8988T (cell line): Measurements from ENCODE around the gene CHMP4B.

Experiments
- DNase-seq: peaks from one replicate; pipeline ENCODE4 v3.0.0; 2011

CHMP4B gene

GRCh38 chr20:33866398-33867100 lies 55.4 kb downstream of the CHMP4B start:
- DNase-seq = no peak

- DNase-seq = no peak
Measured at GRCh38 chr20:33868042-33868441, 56.9 kb downstream of the CHMP4B start.

- no peak for DNase-seq
Measured at GRCh38 chr20:33868595-33868994, 57.4 kb downstream of the CHMP4B start.

GRCh38 chr20:33869283-33869682 lies 58.1 kb downstream of the CHMP4B start:
- DNase-seq = no peak

GRCh38 chr20:33871362-33871761 lies 60.2 kb downstream of the CHMP4B start:
- DNase-seq = no peak

- no peak for DNase-seq
Measured at GRCh38 chr20:33874129-33874528, 63.0 kb downstream of the CHMP4B start.

GRCh38 chr20:33875055-33875454 lies 63.9 kb downstream of the CHMP4B start:
- no peak for DNase-seq

GRCh38 chr20:33875534-33876026 lies 64.4 kb downstream of the CHMP4B start:
- DNase-seq = no peak

- no peak for DNase-seq
Measured at GRCh38 chr20:33878583-33878982, 67.4 kb downstream of the CHMP4B start.

- no peak for DNase-seq
Measured at GRCh38 chr20:33880396-33880795, 69.2 kb downstream of the CHMP4B start.

- no peak for DNase-seq
Measured at GRCh38 chr20:33881989-33882388, 70.8 kb downstream of the CHMP4B start.

GRCh38 chr20:33882481-33882880 lies 71.3 kb downstream of the CHMP4B start:
- DNase-seq = no peak

GRCh38 chr20:33883164-33883563 lies 72.0 kb downstream of the CHMP4B start:
- no peak for DNase-seq

GRCh38 chr20:33884633-33885032 lies 73.5 kb downstream of the CHMP4B start:
- DNase-seq = no peak

GRCh38 chr20:33889312-33889711 lies 78.2 kb downstream of the CHMP4B start:
- no peak for DNase-seq

GRCh38 chr20:33890557-33890956 lies 79.4 kb downstream of the CHMP4B start:
- DNase-seq = no peak

GRCh38 chr20:33893314-33893713 lies 82.2 kb downstream of the CHMP4B start:
- peak; percentile 48 for DNase-seq

GRCh38 chr20:33894798-33895197 lies 83.7 kb downstream of the CHMP4B start:
- no peak for DNase-seq

- no peak for DNase-seq
Measured at GRCh38 chr20:33896509-33896908, 85.4 kb downstream of the CHMP4B start.

- no peak for DNase-seq
Measured at GRCh38 chr20:33897313-33897912, 86.3 kb downstream of the CHMP4B start.

GRCh38 chr20:33899106-33899505 lies 88.0 kb downstream of the CHMP4B start:
- DNase-seq = no peak

- DNase-seq = no peak
Measured at GRCh38 chr20:33900521-33901131, 89.5 kb downstream of the CHMP4B start.

GRCh38 chr20:33901132-33901523 lies 90.0 kb downstream of the CHMP4B start:
- no peak for DNase-seq

- no peak for DNase-seq
Measured at GRCh38 chr20:33902011-33902410, 90.9 kb downstream of the CHMP4B start.
